Pons (tissue), 1 donor: ENCODE measurements around the gene TRIP12.
"Not testable (repeated sequence)": the region's sequence is repeated elsewhere in the genome, so short reads cannot be mapped to it uniquely, and the experiment has no call there.

Experiments used
- DNase-seq: peaks from one replicate; pipeline ENCODE4 v3.0.0-alpha.2; 2016; ENCODE audit warnings: low spot score

The TRIP12 gene

GRCh38 chr2:229768235-229768634, 153.6 kb downstream of the TRIP12 start:
- no peak for DNase-seq

GRCh38 chr2:229765721-229766120, 156.1 kb downstream of the TRIP12 start:
- DNase-seq: no peak

GRCh38 chr2:229761663-229762062, 160.1 kb downstream of the TRIP12 start:
- no peak for DNase-seq

- DNase-seq: not testable (repeated sequence)
These were observed 164.3 kb downstream of the TRIP12 start for GRCh38 chr2:229757462-229757861.

GRCh38 chr2:229752970-229753729, 168.7 kb downstream of the TRIP12 start:
- no peak for DNase-seq

GRCh38 chr2:229749779-229750178, 172.0 kb downstream of the TRIP12 start:
- DNase-seq: no peak

- no peak for DNase-seq
These were observed 172.9 kb downstream of the TRIP12 start for GRCh38 chr2:229748950-229749349.

- not testable (repeated sequence) for DNase-seq
These were observed 179.1 kb downstream of the TRIP12 start for GRCh38 chr2:229742691-229743090.

GRCh38 chr2:229740279-229740678, 181.5 kb downstream of the TRIP12 start:
- no peak for DNase-seq

GRCh38 chr2:229738024-229738625, 183.7 kb downstream of the TRIP12 start:
- DNase-seq: no peak

GRCh38 chr2:229734410-229734809, 187.4 kb downstream of the TRIP12 start:
- DNase-seq: no peak

GRCh38 chr2:229733611-229734245, 188.1 kb downstream of the TRIP12 start:
- DNase-seq: no peak

- no peak for DNase-seq
These were observed 188.9 kb downstream of the TRIP12 start for GRCh38 chr2:229732897-229733296.

GRCh38 chr2:229731916-229732315, 189.9 kb downstream of the TRIP12 start:
- DNase-seq: no peak

- no peak for DNase-seq
These were observed 190.4 kb downstream of the TRIP12 start for GRCh38 chr2:229731363-229731762.

- DNase-seq: no peak
These were observed 193.4 kb downstream of the TRIP12 start for GRCh38 chr2:229728370-229728769.

GRCh38 chr2:229726643-229727042, 195.2 kb downstream of the TRIP12 start:
- DNase-seq: no peak

GRCh38 chr2:229725716-229726574, 195.9 kb downstream of the TRIP12 start:
- DNase-seq: no peak

GRCh38 chr2:229723192-229723591, 198.6 kb downstream of the TRIP12 start:
- DNase-seq: not testable (repeated sequence)

- DNase-seq: no peak
These were observed 201.7 kb downstream of the TRIP12 start for GRCh38 chr2:229719926-229720647.

- no peak for DNase-seq
These were observed 203.8 kb downstream of the TRIP12 start for GRCh38 chr2:229718057-229718456.
